Bronchial epithelial cell (primary cell): Measurements from ENCODE around the gene HACD2. TPM values are rescaled to one million over a fixed set of nuclear protein-coding genes. Genes with fewer than 3 reads are reported as not detected.

Experiments used
- DNase-seq: peaks from one replicate; pipeline ENCODE4 v3.0.0-alpha.2; 2010; ENCODE audit warnings: low read depth
- FAIRE-seq: peaks from 2 replicates; lab custom pipeline; 2011; peaks lifted over from hg19 to GRCh38; lab: Jason Lieb, UNC
- H3K27me3 ChIP-seq: 2 replicates; pipeline ENCODE4 v1.5.1; 2011; ENCODE audit warnings: low read length; ENCODE audit not compliant: control insufficient read depth, insufficient read depth
- H3K36me3 ChIP-seq: 2 replicates; pipeline ENCODE4 v1.5.1; 2011; ENCODE audit warnings: low read length; ENCODE audit not compliant: control insufficient read depth, insufficient read depth
- H3K4me3 ChIP-seq: 2 replicates; pipeline ENCODE4 v1.5.1; 2011; ENCODE audit warnings: mild to moderate bottlenecking, low read depth, low read length, control low read depth
- CTCF ChIP-seq: IDR thresholded peaks from 2 replicates; pipeline ENCODE4 v1.5.1; 2011; ENCODE audit warnings: mild to moderate bottlenecking, moderate library complexity, low read length, control low read depth, inconsistent platforms; ENCODE audit not compliant: insufficient read depth, severe bottlenecking
- total RNA-seq: library from RNA; depleted of rRNA; stranded (reverse); fragments of >200 nt; gene quantifications from 2 replicates; pipeline ENCODE4 v1.2.1, GENCODE V29; 2014

Gene HACD2
- total RNA-seq, 1 donor from 2014 or later, result 46.6 TPM

DNA sequence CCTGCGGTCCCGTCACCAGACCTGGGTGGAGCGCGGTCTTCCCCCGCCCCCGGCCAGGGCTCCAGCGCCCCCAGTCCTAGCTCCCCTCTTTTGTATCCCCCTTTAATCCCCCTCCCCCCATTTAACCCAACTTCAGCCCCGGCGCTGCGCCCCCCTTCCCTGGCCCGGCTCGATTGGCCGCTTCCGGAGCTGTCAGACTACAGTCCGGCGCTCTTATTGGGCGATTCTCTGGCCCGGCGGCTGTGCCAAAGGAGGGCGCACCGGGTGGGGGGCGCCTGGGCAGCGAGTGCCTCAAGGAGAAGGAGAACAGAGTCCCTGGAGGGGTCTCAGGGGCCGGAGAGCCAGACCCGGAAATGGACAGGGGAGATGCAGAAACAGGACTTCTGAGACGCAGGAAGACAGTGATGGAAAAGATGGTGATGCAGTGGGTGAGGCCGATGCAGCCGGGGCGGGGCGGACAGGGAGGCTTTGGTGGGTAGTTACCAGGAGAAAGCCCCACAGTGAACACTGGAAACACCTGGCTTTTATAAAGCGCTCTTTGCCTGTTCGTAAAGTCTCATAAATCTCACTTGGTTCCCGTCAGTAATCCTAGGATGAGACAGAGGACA, 134.8 kb downstream of the HACD2 start:
- TF ChIP-seq CTCF, result no peak
- no peak for FAIRE-seq
- peak overlapping the region; percentile 18 for H3K4me3 ChIP-seq

DNA sequence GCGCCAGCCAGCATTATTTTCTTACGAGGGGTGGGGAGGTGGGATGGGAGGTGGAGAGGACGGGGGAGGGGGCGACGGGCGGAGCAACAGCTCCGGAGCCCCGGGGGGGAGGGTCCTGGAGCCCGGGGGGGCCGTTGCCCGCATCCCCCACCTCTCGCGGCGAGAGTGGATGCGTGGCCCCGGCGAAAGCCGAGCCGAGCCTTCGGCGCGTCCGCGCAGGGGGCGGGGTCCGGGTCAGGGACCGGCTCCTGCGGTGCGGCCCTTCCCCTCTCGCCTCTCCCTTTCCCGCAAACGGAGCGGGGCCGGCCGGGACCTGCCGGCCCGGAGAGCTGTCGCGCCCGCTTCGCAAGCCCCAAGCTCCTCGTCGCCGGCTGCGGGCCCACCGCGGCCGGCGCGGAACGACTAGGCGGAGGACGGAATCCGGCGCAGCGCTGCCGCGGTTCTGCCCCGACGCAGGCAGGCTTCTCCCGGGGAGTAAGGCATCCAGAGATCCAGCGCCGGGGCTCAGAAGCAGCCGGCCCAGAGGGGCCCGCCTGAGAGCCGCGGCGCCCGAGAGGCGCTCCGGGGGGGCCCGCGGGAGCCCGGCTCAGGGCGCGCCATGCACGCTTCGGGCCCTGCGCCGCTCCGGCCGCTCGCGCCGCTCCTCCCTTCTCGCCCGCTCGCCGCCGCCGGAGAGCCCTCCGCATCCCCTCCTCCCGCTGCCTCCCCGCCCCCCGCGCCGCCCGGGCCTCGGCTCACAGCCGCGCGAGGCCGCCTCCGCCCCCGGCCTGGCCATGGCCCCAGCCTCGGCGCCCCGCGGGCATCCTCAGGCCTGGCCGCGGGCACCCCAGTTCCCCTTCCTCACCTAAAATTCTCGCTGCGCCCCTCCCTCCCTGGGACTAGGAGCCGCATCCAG, 135.5 kb downstream of the HACD2 start:
- peak overlapping the region; percentile 23 for H3K4me3 ChIP-seq
- peaks cover 29% of the 10 kb centered on the region for H3K27me3 ChIP-seq
- TF ChIP-seq CTCF, result no peak
- H3K36me3 ChIP-seq, result no peaks in the 10 kb centered on the region
- FAIRE-seq (no peak), DNase-seq (no peak)

More for the DNA sequence above, 134.8 kb downstream of the HACD2 start:
- peaks cover 28% of the 10 kb centered on the region for H3K27me3 ChIP-seq
- no peak for DNase-seq
- H3K36me3 ChIP-seq, result no peaks in the 10 kb centered on the region

GRCh38 chr3:123448536-123449101, 136.2 kb downstream of the HACD2 start, which contains the start of gene ADCY5:
Gene ADCY5, minus strand, starts transcription at chr3:123449090. Its CDS starts 545 bp downstream, at chr3:123448545.
- Histone ChIP-seq H3K4me3 (peak within 1 kb of the TSS; percentile 23), H3K36me3 (no peaks in the 10 kb centered on the region), H3K27me3 (peaks cover 30% of the 10 kb centered on the region)
- no peak for TF ChIP-seq CTCF
- FAIRE-seq (no peak), DNase-seq (no peak)

GRCh38 chr3:123447749-123448517, 136.9 kb downstream of the HACD2 start:
- H3K4me3 ChIP-seq, result peak overlapping the region; percentile 6
- DNase-seq (no peak), FAIRE-seq (no peak)
- H3K36me3 ChIP-seq, result no peaks in the 10 kb centered on the region
- TF ChIP-seq CTCF, result no peak
- H3K27me3 ChIP-seq, result peaks cover 30% of the 10 kb centered on the region

DNA sequence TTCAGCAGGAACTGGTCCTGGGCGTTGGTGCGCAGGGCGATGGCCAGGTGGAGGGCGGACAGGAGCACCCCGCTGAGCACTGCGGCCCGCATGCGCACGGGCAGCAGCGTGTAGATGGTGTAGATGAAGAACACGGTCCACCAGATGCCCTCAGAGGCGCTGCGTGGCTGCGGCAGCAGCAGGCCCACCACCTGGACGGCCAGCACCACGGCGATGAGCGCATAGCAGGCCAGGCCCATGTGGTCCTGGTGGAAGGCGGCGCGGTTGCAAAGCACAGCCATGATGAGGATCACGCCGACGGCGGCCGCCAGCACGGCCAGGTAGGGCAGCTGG, 137.5 kb downstream of the HACD2 start:
- no peak for FAIRE-seq
- DNase-seq, result no peak
- Histone ChIP-seq H3K4me3 (no peak overlapping the region), H3K27me3 (peaks cover 30% of the 10 kb centered on the region), H3K36me3 (no peaks in the 10 kb centered on the region)
- TF ChIP-seq CTCF, result no peak
